HCT116 (cell line): Measurements from ENCODE around the gene FYCO1.
"Not testable (repeated sequence)": the region's sequence is repeated elsewhere in the genome, so short reads cannot be mapped to it uniquely, and the experiment has no call there.

ENCODE experiments used
- POLR2A ChIP-seq: IDR thresholded peaks from 2 replicates; pipeline ENCODE4 v1.7.0; 2011; ENCODE audit warnings: borderline replicate concordance; ENCODE audit not compliant: insufficient read depth, insufficient read length; ENCODE audit errors: extremely low read depth
- RAD21 ChIP-seq: IDR thresholded peaks from 2 replicates; pipeline ENCODE4 v1.6.1; 2012; ENCODE audit warnings: low read depth, mild to moderate bottlenecking
- ZFX ChIP-seq: fragments of 450-650 bp; IDR thresholded peaks from 2 replicates; pipeline ENCODE4 v1.6.1; 2017

- TF ChIP-seq ZFX, POLR2A, RAD21: not testable (repeated sequence)
Measured at GRCh38 chr3:45997499-45997898, 1.9 kb upstream of the FYCO1 start.
